WTC11 (cell line): ENCODE data around the gene SH3GL1. TPM values are rescaled to one million over a fixed set of nuclear protein-coding genes. Genes with fewer than 3 reads are reported as not detected.

Experiments
- ATAC-seq: fragments of 200-7000 bp; cut with Tn5 transposase; 2 replicates; pipeline ENCODE4 v1.10.0; 2021; ENCODE audit warnings: mild to moderate bottlenecking, moderate library complexity
- CTCF ChIA-PET: fragments of 300-600 bp; sonication (Branson Sonifier 250); formaldehyde crosslinking; loops from one replicate; lab custom pipeline; 2021; ENCODE audit warnings: antibody characterized with exemption; lab: Charles Lee
- POLR2A ChIA-PET: fragments of 350-600 bp; sonication (Branson Sonifier 250); formaldehyde crosslinking; loops from one replicate; lab custom pipeline; 2021; ENCODE audit warnings: antibody characterized with exemption; lab: Charles Lee
- DNase-seq: peaks from one replicate; pipeline ENCODE4 v3.0.0; 2021; ENCODE audit warnings: low spot score
- H3K27ac Mint-ChIP-seq: 2 replicates; pipeline ENCODE4 v1.8.0; 2021; ENCODE audit warnings: mixed read lengths
- H3K27me3 Mint-ChIP-seq: 2 replicates; pipeline ENCODE4 v1.8.0; 2021; ENCODE audit warnings: low read depth, mild to moderate bottlenecking, moderate library complexity, mixed read lengths
- H3K36me3 Mint-ChIP-seq: 2 replicates; pipeline ENCODE4 v1.8.0; 2021; ENCODE audit warnings: mixed read lengths
- H3K4me1 Mint-ChIP-seq: 2 replicates; pipeline ENCODE4 v1.8.0; 2022; ENCODE audit warnings: mixed read lengths
- H3K4me3 Mint-ChIP-seq: 2 replicates; pipeline ENCODE4 v1.8.0; 2021; ENCODE audit warnings: mild to moderate bottlenecking, moderate library complexity, mixed read lengths
- H3K9me3 Mint-ChIP-seq: 2 replicates; pipeline ENCODE4 v1.8.0; 2021; ENCODE audit warnings: mixed read lengths
- CBFB ChIP-seq: sonication (generic); formaldehyde crosslinking; IDR thresholded peaks from 2 replicates; pipeline ENCODE4 v1.8.1; 2022; ENCODE audit warnings: mild to moderate bottlenecking, low read depth, missing genetic modification reagents
- CREM ChIP-seq: sonication (generic); formaldehyde crosslinking; IDR thresholded peaks from 2 replicates; pipeline ENCODE4 v1.8.1; 2022; ENCODE audit warnings: mild to moderate bottlenecking, missing genetic modification reagents, moderate library complexity
- GABPB1 ChIP-seq: sonication (generic); formaldehyde crosslinking; IDR thresholded peaks from 2 replicates; pipeline ENCODE4 v1.8.1; 2023; ENCODE audit warnings: mild to moderate bottlenecking, missing genetic modification reagents
- GRHL2 ChIP-seq: fragments of 250-450 bp; sonication (Bioruptor Pico); IDR thresholded peaks from 2 replicates; pipeline ENCODE4 v1.8.0; 2022; ENCODE audit warnings: mild to moderate bottlenecking, moderate library complexity; ENCODE audit not compliant: insufficient replicate concordance, severe bottlenecking
- GTF2I ChIP-seq: fragments of 250-450 bp; sonication (Bioruptor Pico); conservative IDR thresholded peaks from 2 replicates; pipeline ENCODE4 v1.4.0; 2021; ENCODE audit warnings: mild to moderate bottlenecking
- HMGA2 ChIP-seq: fragments of 250-450 bp; sonication (Bioruptor Pico); IDR thresholded peaks from 2 replicates; pipeline ENCODE4 v1.4.0; 2021; ENCODE audit warnings: mild to moderate bottlenecking, moderate library complexity
- JAZF1 ChIP-seq: fragments of 250-450 bp; sonication (Bioruptor Pico); IDR thresholded peaks from 2 replicates; pipeline ENCODE4 v1.9.0; 2021; ENCODE audit warnings: moderate library complexity, mild to moderate bottlenecking, inconsistent platforms
- MYBL2 ChIP-seq: sonication (generic); formaldehyde crosslinking; IDR thresholded peaks from 2 replicates; pipeline ENCODE4 v1.8.1; 2023; ENCODE audit warnings: mild to moderate bottlenecking, moderate library complexity, missing genetic modification reagents
- NR1H2 ChIP-seq: sonication (generic); formaldehyde crosslinking; IDR thresholded peaks from 2 replicates; pipeline ENCODE4 v1.9.0; 2021; ENCODE audit warnings: mild to moderate bottlenecking, moderate library complexity, missing genetic modification reagents
- OVOL2 ChIP-seq: fragments of 250-450 bp; sonication (Bioruptor Pico); IDR thresholded peaks from 2 replicates; pipeline ENCODE4 v1.9.0; 2021; ENCODE audit warnings: mild to moderate bottlenecking, borderline replicate concordance
- SOX15 ChIP-seq: fragments of 250-450 bp; sonication (Bioruptor Pico); IDR thresholded peaks from 2 replicates; pipeline ENCODE4 v1.9.0; 2021; ENCODE audit warnings: mild to moderate bottlenecking
- TCF7 ChIP-seq: sonication (generic); formaldehyde crosslinking; IDR thresholded peaks from 2 replicates; pipeline ENCODE4 v1.8.0; 2022; ENCODE audit warnings: mild to moderate bottlenecking, low read depth, missing genetic modification reagents, moderate library complexity
- TEAD1 ChIP-seq: sonication (generic); formaldehyde crosslinking; IDR thresholded peaks from 2 replicates; pipeline ENCODE4 v1.8.0; 2022; ENCODE audit warnings: mild to moderate bottlenecking, missing genetic modification reagents
- ZNF121 ChIP-seq: sonication (generic); formaldehyde crosslinking; IDR thresholded peaks from 2 replicates; pipeline ENCODE4 v1.8.0; 2023; ENCODE audit warnings: missing genetic modification reagents
- ZNF232 ChIP-seq: sonication (generic); formaldehyde crosslinking; IDR thresholded peaks from 2 replicates; pipeline ENCODE4 v1.8.0; 2022; ENCODE audit warnings: mild to moderate bottlenecking, missing genetic modification reagents
- ZNF416 ChIP-seq: fragments of 250-450 bp; sonication (Bioruptor Pico); IDR thresholded peaks from 2 replicates; pipeline ENCODE4 v1.9.0; 2021; ENCODE audit warnings: mild to moderate bottlenecking, inconsistent platforms
- total RNA-seq: library from RNA; stranded (reverse); gene quantifications from 3 replicates; pipeline ENCODE4 v1.2.3, GENCODE V29; 2021
- TF ChIP-seq, protein P1 (sequence below): sonication (generic); formaldehyde crosslinking; IDR thresholded peaks from 2 replicates; pipeline ENCODE4 v1.8.0; 2023; ENCODE audit warnings: missing genetic modification reagents
- TF ChIP-seq, protein P2 (sequence below): fragments of 250-450 bp; sonication (Bioruptor Pico); IDR thresholded peaks from 2 replicates; pipeline ENCODE4 v1.9.0; 2021; ENCODE audit warnings: mild to moderate bottlenecking
- TF ChIP-seq, protein P3 (sequence below): sonication (generic); formaldehyde crosslinking; IDR thresholded peaks from 2 replicates; pipeline ENCODE4 v1.8.1; 2022; ENCODE audit warnings: mild to moderate bottlenecking, missing genetic modification reagents, moderate library complexity, borderline replicate concordance
- TF ChIP-seq, protein P4 (sequence below): fragments of 250-450 bp; sonication (Bioruptor Pico); conservative IDR thresholded peaks from 2 replicates; pipeline ENCODE4 v1.9.0; 2021; ENCODE audit warnings: mild to moderate bottlenecking
- TF ChIP-seq, protein P5 (sequence below): sonication (generic); formaldehyde crosslinking; IDR thresholded peaks from 2 replicates; pipeline ENCODE4 v1.8.1; 2023; ENCODE audit warnings: mild to moderate bottlenecking, missing genetic modification reagents, borderline replicate concordance
- TF ChIP-seq, protein P6 (sequence below): sonication (generic); formaldehyde crosslinking; conservative IDR thresholded peaks from 2 replicates; pipeline ENCODE4 v1.8.1; 2023; ENCODE audit warnings: mild to moderate bottlenecking, low read depth, missing genetic modification reagents, moderate library complexity
- TF ChIP-seq, protein P7 (sequence below): fragments of 250-450 bp; sonication (Bioruptor Pico); IDR thresholded peaks from 2 replicates; pipeline ENCODE4 v1.8.0; 2021; ENCODE audit warnings: mild to moderate bottlenecking

Gene SH3GL1
- total RNA-seq, 1 experiment from 2014 or later, result 109 TPM

DNA sequence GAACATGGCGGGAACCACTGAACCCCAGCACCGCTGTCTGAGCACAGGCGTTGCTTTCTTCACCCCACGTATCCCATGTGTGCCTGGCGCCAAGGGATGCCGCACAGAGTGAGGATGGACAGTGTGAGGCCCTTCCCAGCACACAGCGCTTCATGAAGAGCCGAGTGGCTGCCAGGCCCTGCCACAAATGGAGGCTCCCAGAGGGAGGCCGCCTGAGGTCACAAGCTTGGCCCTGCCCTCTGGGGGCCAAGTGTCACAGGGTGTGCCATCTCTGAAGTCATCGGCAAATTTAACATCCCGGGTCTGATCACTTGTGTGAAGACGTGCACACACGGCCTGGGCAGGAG lies 32.6 kb downstream of the SH3GL1 start:
- peak overlapping the region; percentile 27; the same call in 1 of the 2 replicates for H3K27ac Mint-ChIP-seq
- CTCF ChIA-PET, result interaction anchor here (0.8 to 6.0 kb wide), 3 partner anchors 8 to 101 kb away, joined by 3 to 37 read pairs (median 6); no protein-coding TSS in a partner anchor
- ATAC-seq, result no peak
- no peak for DNase-seq
- peaks cover 15% of the 10 kb centered on the region for H3K4me1 Mint-ChIP-seq
- no peaks in the 10 kb centered on the region for H3K27me3 Mint-ChIP-seq
- POLR2A ChIA-PET, result no interaction called here
- peaks cover 3% of the 10 kb centered on the region; the same call in 1 of the 2 replicates for H3K36me3 Mint-ChIP-seq
- no peaks in the 10 kb centered on the region for H3K9me3 Mint-ChIP-seq
- TF ChIP-seq GTF2I (CRISPR knock-in tag), result no peak
- no peak for TF ChIP-seq OVOL2 (CRISPR knock-in tag)
- TF ChIP-seq, protein P1, sequence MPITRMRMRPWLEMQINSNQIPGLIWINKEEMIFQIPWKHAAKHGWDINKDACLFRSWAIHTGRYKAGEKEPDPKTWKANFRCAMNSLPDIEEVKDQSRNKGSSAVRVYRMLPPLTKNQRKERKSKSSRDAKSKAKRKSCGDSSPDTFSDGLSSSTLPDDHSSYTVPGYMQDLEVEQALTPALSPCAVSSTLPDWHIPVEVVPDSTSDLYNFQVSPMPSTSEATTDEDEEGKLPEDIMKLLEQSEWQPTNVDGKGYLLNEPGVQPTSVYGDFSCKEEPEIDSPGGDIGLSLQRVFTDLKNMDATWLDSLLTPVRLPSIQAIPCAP (CRISPR knock-in tag), result no peak
- TF ChIP-seq NR1H2 (CRISPR knock-in tag), result no peak
- no peak for TF ChIP-seq ZNF121 (CRISPR knock-in tag)
- TF ChIP-seq TEAD1, result no peak
- no peak for TF ChIP-seq GABPB1 (CRISPR knock-in tag)
- TF ChIP-seq, protein P2, sequence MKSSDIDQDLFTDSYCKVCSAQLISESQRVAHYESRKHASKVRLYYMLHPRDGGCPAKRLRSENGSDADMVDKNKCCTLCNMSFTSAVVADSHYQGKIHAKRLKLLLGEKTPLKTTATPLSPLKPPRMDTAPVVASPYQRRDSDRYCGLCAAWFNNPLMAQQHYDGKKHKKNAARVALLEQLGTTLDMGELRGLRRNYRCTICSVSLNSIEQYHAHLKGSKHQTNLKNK (CRISPR knock-in tag), result no peak
- TF ChIP-seq SOX15 (CRISPR knock-in tag), result no peak
- no peak for TF ChIP-seq GRHL2
- TF ChIP-seq, all 79 proteins: peak for 0
- no peak overlapping the region for H3K4me3 Mint-ChIP-seq

DNA sequence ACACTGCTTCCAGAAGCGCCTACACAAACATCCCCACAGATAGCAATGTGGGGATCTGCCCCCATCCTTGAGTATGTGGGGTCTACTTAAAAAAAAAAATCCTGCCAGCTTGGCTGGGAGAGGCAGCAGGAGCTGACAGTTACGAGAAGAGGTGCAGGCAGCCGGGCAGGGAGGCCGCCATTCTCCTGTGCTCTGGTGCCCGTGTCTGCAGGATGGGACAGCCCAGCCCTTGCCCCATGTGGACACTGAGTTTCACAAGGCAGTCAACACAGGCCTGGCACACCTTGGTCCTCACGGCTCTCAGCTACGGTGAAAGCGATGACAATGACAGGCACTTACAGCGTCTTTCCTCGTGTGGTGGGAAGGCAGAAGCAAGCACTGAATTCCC lies 33.0 kb downstream of the SH3GL1 start:
- ChIA-PET CTCF (interaction anchor here (0.8 to 6.0 kb wide), 3 partner anchors 9 to 100 kb away, joined by 3 to 37 read pairs (median 16); no protein-coding TSS in a partner anchor), POLR2A (no interaction called here)
- Mint-ChIP-seq H3K4me1 (peaks cover 15% of the 10 kb centered on the region), H3K27ac (peak overlapping the region; percentile 27; the same call in 1 of the 2 replicates), H3K27me3 (no peaks in the 10 kb centered on the region), H3K36me3 (peaks cover 3% of the 10 kb centered on the region; the same call in 1 of the 2 replicates), H3K9me3 (no peaks in the 10 kb centered on the region), H3K4me3 (no peak overlapping the region)
- no peak for ATAC-seq
- no peak for DNase-seq
- TF ChIP-seq TCF7 (no peak), ZNF416 (CRISPR knock-in tag) (no peak), MYBL2 (CRISPR knock-in tag) (no peak), OVOL2 (CRISPR knock-in tag) (no peak), TEAD1 (no peak), CREM (no peak), HMGA2 (CRISPR knock-in tag) (no peak), JAZF1 (no peak), CBFB (CRISPR knock-in tag) (no peak), GRHL2 (no peak), ZNF232 (no peak), ZNF121 (CRISPR knock-in tag) (no peak)
- TF ChIP-seq, protein P3, sequence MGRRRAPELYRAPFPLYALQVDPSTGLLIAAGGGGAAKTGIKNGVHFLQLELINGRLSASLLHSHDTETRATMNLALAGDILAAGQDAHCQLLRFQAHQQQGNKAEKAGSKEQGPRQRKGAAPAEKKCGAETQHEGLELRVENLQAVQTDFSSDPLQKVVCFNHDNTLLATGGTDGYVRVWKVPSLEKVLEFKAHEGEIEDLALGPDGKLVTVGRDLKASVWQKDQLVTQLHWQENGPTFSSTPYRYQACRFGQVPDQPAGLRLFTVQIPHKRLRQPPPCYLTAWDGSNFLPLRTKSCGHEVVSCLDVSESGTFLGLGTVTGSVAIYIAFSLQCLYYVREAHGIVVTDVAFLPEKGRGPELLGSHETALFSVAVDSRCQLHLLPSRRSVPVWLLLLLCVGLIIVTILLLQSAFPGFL (CRISPR knock-in tag), result no peak
- TF ChIP-seq, protein P4, sequence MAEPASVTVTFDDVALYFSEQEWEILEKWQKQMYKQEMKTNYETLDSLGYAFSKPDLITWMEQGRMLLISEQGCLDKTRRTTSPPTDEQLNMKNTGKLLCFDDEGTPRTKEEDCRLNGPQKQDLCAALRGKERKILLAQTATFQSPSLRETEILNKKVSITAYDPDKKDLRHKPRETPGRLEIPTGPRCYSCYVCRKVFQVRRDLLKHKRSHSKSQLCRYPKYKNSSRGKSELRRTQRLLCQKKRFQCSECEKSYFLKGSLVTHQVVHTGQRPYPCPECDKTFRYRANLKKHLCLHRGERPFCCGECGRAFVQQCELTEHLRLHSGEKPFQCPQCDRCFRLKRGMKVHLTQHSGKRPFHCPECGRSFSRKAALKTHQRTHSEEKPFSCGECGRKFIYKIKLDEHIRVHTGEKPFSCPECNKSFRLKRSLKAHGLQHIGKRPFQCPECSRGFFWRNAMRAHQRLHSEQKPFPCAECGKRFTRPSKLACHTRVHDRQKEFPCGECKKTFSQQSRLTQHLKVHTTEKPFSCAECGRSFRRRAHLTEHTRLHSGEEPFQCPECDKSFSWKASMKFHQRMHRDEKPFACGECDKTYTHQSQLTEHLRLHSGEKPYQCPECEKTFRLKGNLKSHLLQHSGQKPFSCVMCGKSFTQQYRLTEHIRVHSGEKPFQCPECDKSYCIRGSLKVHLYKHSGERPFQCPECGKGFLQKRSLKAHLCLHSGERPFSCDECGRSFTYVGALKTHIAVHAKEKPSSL (CRISPR knock-in tag), result no peak
- TF ChIP-seq, protein P5, sequence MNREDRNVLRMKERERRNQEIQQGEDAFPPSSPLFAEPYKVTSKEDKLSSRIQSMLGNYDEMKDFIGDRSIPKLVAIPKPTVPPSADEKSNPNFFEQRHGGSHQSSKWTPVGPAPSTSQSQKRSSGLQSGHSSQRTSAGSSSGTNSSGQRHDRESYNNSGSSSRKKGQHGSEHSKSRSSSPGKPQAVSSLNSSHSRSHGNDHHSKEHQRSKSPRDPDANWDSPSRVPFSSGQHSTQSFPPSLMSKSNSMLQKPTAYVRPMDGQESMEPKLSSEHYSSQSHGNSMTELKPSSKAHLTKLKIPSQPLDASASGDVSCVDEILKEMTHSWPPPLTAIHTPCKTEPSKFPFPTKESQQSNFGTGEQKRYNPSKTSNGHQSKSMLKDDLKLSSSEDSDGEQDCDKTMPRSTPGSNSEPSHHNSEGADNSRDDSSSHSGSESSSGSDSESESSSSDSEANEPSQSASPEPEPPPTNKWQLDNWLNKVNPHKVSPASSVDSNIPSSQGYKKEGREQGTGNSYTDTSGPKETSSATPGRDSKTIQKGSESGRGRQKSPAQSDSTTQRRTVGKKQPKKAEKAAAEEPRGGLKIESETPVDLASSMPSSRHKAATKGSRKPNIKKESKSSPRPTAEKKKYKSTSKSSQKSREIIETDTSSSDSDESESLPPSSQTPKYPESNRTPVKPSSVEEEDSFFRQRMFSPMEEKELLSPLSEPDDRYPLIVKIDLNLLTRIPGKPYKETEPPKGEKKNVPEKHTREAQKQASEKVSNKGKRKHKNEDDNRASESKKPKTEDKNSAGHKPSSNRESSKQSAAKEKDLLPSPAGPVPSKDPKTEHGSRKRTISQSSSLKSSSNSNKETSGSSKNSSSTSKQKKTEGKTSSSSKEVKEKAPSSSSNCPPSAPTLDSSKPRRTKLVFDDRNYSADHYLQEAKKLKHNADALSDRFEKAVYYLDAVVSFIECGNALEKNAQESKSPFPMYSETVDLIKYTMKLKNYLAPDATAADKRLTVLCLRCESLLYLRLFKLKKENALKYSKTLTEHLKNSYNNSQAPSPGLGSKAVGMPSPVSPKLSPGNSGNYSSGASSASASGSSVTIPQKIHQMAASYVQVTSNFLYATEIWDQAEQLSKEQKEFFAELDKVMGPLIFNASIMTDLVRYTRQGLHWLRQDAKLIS (CRISPR knock-in tag), result no peak
- TF ChIP-seq, protein P6, sequence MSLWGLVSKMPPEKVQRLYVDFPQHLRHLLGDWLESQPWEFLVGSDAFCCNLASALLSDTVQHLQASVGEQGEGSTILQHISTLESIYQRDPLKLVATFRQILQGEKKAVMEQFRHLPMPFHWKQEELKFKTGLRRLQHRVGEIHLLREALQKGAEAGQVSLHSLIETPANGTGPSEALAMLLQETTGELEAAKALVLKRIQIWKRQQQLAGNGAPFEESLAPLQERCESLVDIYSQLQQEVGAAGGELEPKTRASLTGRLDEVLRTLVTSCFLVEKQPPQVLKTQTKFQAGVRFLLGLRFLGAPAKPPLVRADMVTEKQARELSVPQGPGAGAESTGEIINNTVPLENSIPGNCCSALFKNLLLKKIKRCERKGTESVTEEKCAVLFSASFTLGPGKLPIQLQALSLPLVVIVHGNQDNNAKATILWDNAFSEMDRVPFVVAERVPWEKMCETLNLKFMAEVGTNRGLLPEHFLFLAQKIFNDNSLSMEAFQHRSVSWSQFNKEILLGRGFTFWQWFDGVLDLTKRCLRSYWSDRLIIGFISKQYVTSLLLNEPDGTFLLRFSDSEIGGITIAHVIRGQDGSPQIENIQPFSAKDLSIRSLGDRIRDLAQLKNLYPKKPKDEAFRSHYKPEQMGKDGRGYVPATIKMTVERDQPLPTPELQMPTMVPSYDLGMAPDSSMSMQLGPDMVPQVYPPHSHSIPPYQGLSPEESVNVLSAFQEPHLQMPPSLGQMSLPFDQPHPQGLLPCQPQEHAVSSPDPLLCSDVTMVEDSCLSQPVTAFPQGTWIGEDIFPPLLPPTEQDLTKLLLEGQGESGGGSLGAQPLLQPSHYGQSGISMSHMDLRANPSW (CRISPR knock-in tag), result no peak
- TF ChIP-seq, protein P7, sequence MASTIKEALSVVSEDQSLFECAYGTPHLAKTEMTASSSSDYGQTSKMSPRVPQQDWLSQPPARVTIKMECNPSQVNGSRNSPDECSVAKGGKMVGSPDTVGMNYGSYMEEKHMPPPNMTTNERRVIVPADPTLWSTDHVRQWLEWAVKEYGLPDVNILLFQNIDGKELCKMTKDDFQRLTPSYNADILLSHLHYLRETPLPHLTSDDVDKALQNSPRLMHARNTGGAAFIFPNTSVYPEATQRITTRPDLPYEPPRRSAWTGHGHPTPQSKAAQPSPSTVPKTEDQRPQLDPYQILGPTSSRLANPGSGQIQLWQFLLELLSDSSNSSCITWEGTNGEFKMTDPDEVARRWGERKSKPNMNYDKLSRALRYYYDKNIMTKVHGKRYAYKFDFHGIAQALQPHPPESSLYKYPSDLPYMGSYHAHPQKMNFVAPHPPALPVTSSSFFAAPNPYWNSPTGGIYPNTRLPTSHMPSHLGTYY (CRISPR knock-in tag), result no peak
